Liver (tissue), 9 donors: Measurements from ENCODE around the gene PCDHA10. TPM values are rescaled to one million over a fixed set of nuclear protein-coding genes. Genes with fewer than 3 reads are reported as not detected.
"Not testable (repeated sequence)": the region's sequence is repeated elsewhere in the genome, so short reads cannot be mapped to it uniquely, and the experiment has no call there.

Experiments
- DNase-seq: peaks from one replicate; pipeline ENCODE4 v3.0.0-alpha.2; 2017; ENCODE audit warnings: low spot score
- H3K27ac ChIP-seq, 2 donors: one replicate each; pipeline ENCODE4 v1.7.0; 2013; ENCODE audit warnings: inconsistent platforms in 2 of 2, low read length in 2 of 2, control low read depth in 1 of 2, low read depth in 1 of 2, mild to moderate bottlenecking in 1 of 2
- H3K27me3 ChIP-seq, 4 donors: one replicate each; pipeline versions ENCODE4 v1.6.1 to v1.7.0; 2013; ENCODE audit warnings: low read length in 3 of 4, inconsistent platforms in 1 of 4, mild to moderate bottlenecking in 1 of 4, moderate library complexity in 1 of 4; ENCODE audit not compliant: control insufficient read depth in 4 of 4, insufficient read depth in 4 of 4
- H3K36me3 ChIP-seq, 4 donors: one replicate each; pipeline versions ENCODE4 v1.6.1 to v1.7.0; 2013; ENCODE audit warnings: low read length in 3 of 4, mild to moderate bottlenecking in 3 of 4, low read depth in 1 of 4, moderate library complexity in 1 of 4; ENCODE audit not compliant: control insufficient read depth in 4 of 4, insufficient read depth in 3 of 4
- H3K4me1 ChIP-seq, 4 donors: one replicate each; pipeline versions ENCODE4 v1.6.1 to v1.7.0; 2013; ENCODE audit warnings: low read length in 3 of 4, mild to moderate bottlenecking in 3 of 4, moderate library complexity in 1 of 4; ENCODE audit not compliant: control insufficient read depth in 4 of 4, insufficient read depth in 4 of 4
- H3K4me3 ChIP-seq, 3 donors: one replicate each; pipeline versions ENCODE4 v1.6.1 to v1.7.0; 2013; ENCODE audit warnings: low read length in 3 of 3, control low read depth in 1 of 3, low read depth in 1 of 3, mild to moderate bottlenecking in 1 of 3
- H3K9ac ChIP-seq, 2 donors: one replicate each; pipeline ENCODE4 v1.7.0; 2013; ENCODE audit warnings: low read length in 2 of 2, mild to moderate bottlenecking in 2 of 2, moderate library complexity in 2 of 2, control low read depth in 1 of 2, low read depth in 1 of 2
- H3K9me3 ChIP-seq, 4 donors: one replicate each; pipeline versions ENCODE4 v1.6.1 to v1.7.0; 2013; ENCODE audit warnings: low read length in 3 of 4; ENCODE audit not compliant: control insufficient read depth in 4 of 4
- CTCF ChIP-seq: fragments of 150-350 bp; IDR thresholded peaks from 2 replicates; pipeline ENCODE4 v1.5.1; 2017; ENCODE audit warnings: improper control_type of control experiment, low read depth, low read length; ENCODE audit not compliant: missing input control
- EGR1 ChIP-seq, 2 donors: IDR thresholded peaks; 2 replicates each; pipeline ENCODE4 v1.6.1; 2016 to 2018; ENCODE audit warnings: antibody characterized with exemption in 2 of 2, low read depth in 2 of 2
- FOXA1 ChIP-seq: IDR thresholded peaks from 2 replicates; pipeline ENCODE4 v1.6.1; 2016; ENCODE audit warnings: antibody characterized with exemption
- FOXA2 ChIP-seq: IDR thresholded peaks from 2 replicates; pipeline ENCODE4 v1.6.1; 2016; ENCODE audit warnings: antibody characterized with exemption
- GABPA ChIP-seq, 2 donors: IDR thresholded peaks in 1 of 2; conservative IDR thresholded peaks in 1 of 2; 2 replicates each; pipeline ENCODE4 v1.6.1; 2016; ENCODE audit warnings: antibody characterized with exemption in 2 of 2, mild to moderate bottlenecking in 1 of 2, moderate library complexity in 1 of 2
- HNF4A ChIP-seq, 2 donors: conservative IDR thresholded peaks; 2 replicates each; pipeline ENCODE4 v1.6.1; 2016; ENCODE audit warnings: antibody characterized with exemption in 2 of 2, mild to moderate bottlenecking in 2 of 2
- HNF4G ChIP-seq: IDR thresholded peaks from 2 replicates; pipeline ENCODE4 v1.6.1; 2016; ENCODE audit warnings: antibody characterized with exemption
- JUND ChIP-seq, 2 donors: IDR thresholded peaks; 2 replicates each; pipeline ENCODE4 v1.6.1; 2016; ENCODE audit warnings: antibody characterized with exemption in 2 of 2
- MAX ChIP-seq: IDR thresholded peaks from 2 replicates; pipeline ENCODE4 v1.6.1; 2016; ENCODE audit warnings: antibody characterized with exemption
- NR2F2 ChIP-seq: IDR thresholded peaks from 2 replicates; pipeline ENCODE4 v1.6.1; 2016; ENCODE audit warnings: antibody characterized with exemption
- RAD21 ChIP-seq, 2 donors: IDR thresholded peaks; 2 replicates each; pipeline ENCODE4 v1.6.1; 2016; ENCODE audit warnings: antibody characterized with exemption in 2 of 2, mild to moderate bottlenecking in 2 of 2
- REST ChIP-seq: IDR thresholded peaks from 2 replicates; pipeline ENCODE4 v1.6.1; 2016; ENCODE audit warnings: antibody characterized with exemption, mild to moderate bottlenecking
- SP1 ChIP-seq: IDR thresholded peaks from 2 replicates; pipeline ENCODE4 v1.6.1; 2018; ENCODE audit warnings: antibody characterized with exemption, mild to moderate bottlenecking
- TAF1 ChIP-seq: conservative IDR thresholded peaks from 2 replicates; pipeline ENCODE4 v1.6.1; 2016; ENCODE audit warnings: antibody characterized with exemption, mild to moderate bottlenecking
- YY1 ChIP-seq: IDR thresholded peaks from 2 replicates; pipeline ENCODE4 v1.6.1; 2016; ENCODE audit warnings: antibody characterized with exemption, mild to moderate bottlenecking
- ZBTB33 ChIP-seq: IDR thresholded peaks from 2 replicates; pipeline ENCODE4 v1.6.1; 2016; ENCODE audit warnings: antibody characterized with exemption
- WGBS: extraction: QIAGEN DNeasy Blood & Tissue Kit; methylation state at CpG from one replicate; pipeline ENCODE4 v1.1.7; 2013; 5-methylcytosine and 5-hydroxymethylcytosine counted together
- polyA plus RNA-seq, 2 donors: library from polyadenylated mRNA; stranded (reverse) in 1 of 2; unstranded in 1 of 2; fragments of 200-250 nt in 1 of 2; fragments of >200 nt in 1 of 2; fragmentation: Nextera tagmentation in 1 of 2; extraction: Ambion mirVana in 1 of 2; gene quantifications; one replicate each; pipeline versions ENCODE4 v1.2.1 to v1.2.3, GENCODE V29; 2013 to 2015
- total RNA-seq, 2 donors: library from RNA; depleted of rRNA; stranded (reverse); fragments of >200 nt; gene quantifications; one replicate each; pipeline ENCODE4 v1.2.3, GENCODE V29; 2014
- donor health status: healthy.
- donor health status: healthy.
- donor health status: healthy.
- donor health status: healthy.
- donor health status: healthy.

PCDHA10 gene
- total and polyA plus RNA-seq, 4 donors, result under 0.01 to 0.01 TPM; not detected in 2

GRCh38 chr5:140833993-140834392, 21.7 kb upstream of the PCDHA10 start, which contains the start of gene PCDHA7:
PCDHA7 (plus strand) TSS chr5:140834269; CDS start chr5:140834384, 115 bp downstream.
- H3K4me3 ChIP-seq, result peak within 1 kb of the TSS in 1 of 3 donors; percentile 8

GRCh38 chr5:140834439-140835008, 21.2 kb upstream of the PCDHA10 start:
- not testable (repeated sequence) for H3K27me3 ChIP-seq, H3K4me1 ChIP-seq, DNase-seq, H3K27ac ChIP-seq, H3K36me3 ChIP-seq, H3K9ac ChIP-seq
- Histone ChIP-seq H3K9me3 (peaks cover 11 to 25% (median 18%) of the 10 kb centered on the region in 4 donors), H3K4me3 (peak overlapping the region in 1 of 3 donors; percentile 8)
- WGBS, result 20% methylated on average over 35 of the region's 38 CpGs

More at GRCh38 chr5:140833993-140834392, 21.7 kb upstream of the PCDHA10 start, which contains the start of gene PCDHA7:
- no peak for DNase-seq
- Histone ChIP-seq H3K9ac (no peak within 1 kb of the TSS), H3K36me3 (no peaks in the 10 kb centered on the region), H3K9me3 (peaks cover 13 to 27% (median 20%) of the 10 kb centered on the region in 4 donors), H3K27me3 (peaks cover 0 to 9% (median 3%) of the 10 kb centered on the region in 4 donors), H3K4me1 (no peaks in the 10 kb centered on the region), H3K27ac (no peak within 1 kb of the TSS)
- peak in 1 of 2 donors; percentile 14 for TF ChIP-seq RAD21 (IDR thresholded peaks at IDR 0.05)
- TF ChIP-seq HNF4G, result no peak
- WGBS, result 10% methylated on average over 8 of the region's 8 CpGs

- Histone ChIP-seq H3K36me3 (no peaks in the 10 kb centered on the region), H3K27me3 (peaks cover 0 to 8% (median 3%) of the 10 kb centered on the region in 4 donors), H3K4me1 (no peaks in the 10 kb centered on the region), H3K27ac (no peak overlapping the region), H3K4me3 (no peak overlapping the region), H3K9ac (no peak overlapping the region), H3K9me3 (peaks cover 9 to 18% (median 14%) of the 10 kb centered on the region in 4 donors)
- TF ChIP-seq MAX (no peak), GABPA (IDR thresholded peaks at IDR 0.05 in 1 of 2, conservative IDR thresholded peaks at IDR 0.05 in 1 of 2) (no peak), FOXA2 (no peak), HNF4A (conservative IDR thresholded peaks at IDR 0.05) (no peak), CTCF (no peak), HNF4G (no peak), SP1 (no peak), NR2F2 (no peak), EGR1 (IDR thresholded peaks at IDR 0.05; ENCODE audit: low read depth in 2 of 2) (no peak), FOXA1 (no peak), YY1 (no peak), REST (no peak), JUND (IDR thresholded peaks at IDR 0.05) (no peak), TAF1 (no peak), RAD21 (IDR thresholded peaks at IDR 0.05) (no peak), ZBTB33 (no peak)
- WGBS, result 43% methylated on average over 103 of the region's 103 CpGs
- DNase-seq, result no peak
Measured at GRCh38 chr5:140835622-140836510, 19.8 kb upstream of the PCDHA10 start.
